Medulla oblongata (tissue), 1 donor: ENCODE measurements around the gene BHMT2.

ENCODE experiments used
- DNase-seq: peaks from one replicate; pipeline ENCODE4 v3.0.0-alpha.2; 2015; ENCODE audit errors: extremely low spot score

Gene BHMT2

DNA sequence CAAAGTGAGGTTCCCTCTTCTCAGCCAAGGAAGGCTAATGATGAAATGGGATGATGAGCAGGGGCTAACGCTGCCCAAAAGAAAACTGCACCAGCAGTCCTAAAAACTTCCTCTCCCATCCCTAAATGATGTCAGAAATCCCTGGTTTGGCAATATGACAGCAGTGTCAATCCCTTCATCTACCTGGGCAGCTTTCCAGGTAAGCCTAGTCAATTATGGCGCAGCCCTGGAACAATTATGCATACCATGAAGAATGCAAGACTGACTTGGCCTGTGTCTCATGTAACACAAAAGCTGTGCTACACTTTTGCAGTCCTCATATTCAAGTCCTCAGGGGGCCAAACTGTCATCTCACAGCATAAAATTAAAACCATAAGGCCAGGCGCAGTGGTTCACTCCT is 7.1 kb upstream of the BHMT2 start:
- DNase-seq = no peak

DNA sequence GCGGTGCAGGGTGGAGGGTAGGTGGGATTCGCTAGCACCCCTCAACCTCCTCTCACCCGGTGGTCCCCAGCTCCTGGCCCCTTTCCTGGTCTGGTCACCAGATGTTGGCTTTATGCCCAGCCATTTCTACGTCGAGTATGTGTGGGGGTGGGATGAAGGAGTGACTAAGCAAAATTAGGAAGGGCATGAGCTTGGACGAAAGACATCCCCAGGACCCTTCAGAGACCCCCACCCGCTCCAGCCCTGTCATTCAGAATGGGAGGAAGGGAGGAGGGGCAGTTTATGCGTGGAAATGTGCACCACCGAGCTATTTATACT is 742 bp downstream of the BHMT2 start:
- DNase-seq = no peak

- no peak for DNase-seq
Measured at GRCh38 chr5:79074641-79075040, 5.1 kb downstream of the BHMT2 start.

DNA sequence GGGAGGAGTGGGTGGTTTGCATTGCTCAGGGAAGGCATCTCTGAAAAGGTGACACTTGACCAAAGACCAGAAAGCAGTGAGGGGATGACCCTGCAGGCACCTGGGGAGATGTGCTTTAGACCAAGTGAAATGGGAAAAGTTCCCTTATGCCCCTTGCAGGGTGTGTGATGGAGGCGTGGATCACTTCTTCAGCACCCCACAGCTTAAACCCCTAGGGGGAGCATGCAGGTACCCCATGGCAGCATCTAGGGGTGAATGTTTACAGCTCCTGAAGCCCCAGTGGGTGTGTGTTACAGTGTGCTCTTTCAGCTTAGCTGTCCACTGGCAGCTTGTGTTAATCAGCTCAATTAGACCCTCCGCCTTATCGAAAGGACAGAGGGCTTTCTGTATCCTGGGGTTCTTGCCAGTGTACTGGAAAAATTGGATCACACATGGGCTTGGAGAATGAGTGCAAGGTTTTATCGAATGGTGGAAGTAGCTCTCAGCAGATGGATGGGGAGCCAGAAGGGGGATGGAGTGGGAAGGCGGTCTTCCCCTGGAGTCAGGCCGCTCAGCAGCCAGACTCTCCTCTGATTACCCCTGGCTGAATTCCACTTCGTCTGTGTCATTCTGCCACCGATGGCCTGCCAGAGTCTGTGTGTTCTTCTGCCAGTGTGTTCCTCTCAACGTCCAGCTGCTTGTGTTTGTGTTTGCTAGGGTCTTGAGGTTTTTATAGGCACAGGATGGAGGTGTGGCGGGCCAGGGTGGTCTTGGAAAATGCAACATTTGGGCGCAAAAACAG is 6.3 kb downstream of the BHMT2 start:
- DNase-seq = no peak

GRCh38 chr5:79076819-79077218 is 7.3 kb downstream of the BHMT2 start:
- DNase-seq = no peak

- no peak for DNase-seq
Measured at GRCh38 chr5:79077680-79078365, 8.3 kb downstream of the BHMT2 start.

DNA sequence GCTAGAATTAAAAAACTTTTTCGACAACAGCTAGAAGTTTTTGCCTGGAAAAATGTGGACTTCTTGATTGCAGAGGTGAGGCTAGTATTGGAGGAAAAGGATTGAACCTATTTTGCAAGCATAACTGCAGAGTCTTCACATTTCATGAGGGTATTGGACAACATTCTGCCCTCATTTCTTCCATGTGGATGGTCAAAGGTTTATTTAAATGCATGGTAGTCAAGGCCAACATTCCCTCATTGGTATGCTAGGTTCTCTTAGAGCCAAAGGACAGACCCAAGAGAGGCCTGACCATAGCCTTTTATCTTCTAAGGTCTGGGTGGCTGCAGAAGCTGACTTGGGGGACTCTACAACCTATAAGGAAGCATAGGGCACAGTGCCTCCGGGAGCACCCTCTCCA is 11.2 kb downstream of the BHMT2 start:
- no peak for DNase-seq

GRCh38 chr5:79081779-79082178 is 12.2 kb downstream of the BHMT2 start:
- no peak for DNase-seq

- DNase-seq = no peak
Measured at GRCh38 chr5:79086116-79086515, 16.5 kb downstream of the BHMT2 start.

GRCh38 chr5:79088507-79088906 is 18.9 kb downstream of the BHMT2 start:
- DNase-seq = no peak

DNA sequence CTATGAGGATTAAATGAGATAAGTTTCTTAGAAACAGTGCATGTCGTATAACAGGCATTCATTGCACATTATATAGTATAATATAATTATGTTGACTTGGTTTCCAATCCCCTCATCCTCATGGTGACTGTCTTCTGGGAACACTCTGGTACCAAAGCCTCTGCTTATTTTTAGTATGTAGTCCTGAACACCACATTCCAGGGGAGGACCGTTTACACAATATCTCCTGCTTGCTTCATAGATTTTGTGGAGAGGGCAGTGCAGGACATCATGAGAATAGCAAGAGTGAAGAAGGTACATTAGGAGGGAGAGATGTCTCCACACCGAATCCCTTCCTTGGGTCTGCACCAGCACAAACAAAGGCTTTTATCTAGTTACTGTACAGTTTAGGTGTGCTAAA is 21.5 kb downstream of the BHMT2 start:
- no peak for DNase-seq

- DNase-seq = no peak
Measured at GRCh38 chr5:79093762-79094161, 24.2 kb downstream of the BHMT2 start.

GRCh38 chr5:79105868-79106267 is 36.3 kb downstream of the BHMT2 start:
- DNase-seq = no peak

- peak; percentile 14 for DNase-seq
Measured at GRCh38 chr5:79107020-79107796, 37.6 kb downstream of the BHMT2 start.

- no peak for DNase-seq
Measured at GRCh38 chr5:79108086-79108485, 38.5 kb downstream of the BHMT2 start.

DNA sequence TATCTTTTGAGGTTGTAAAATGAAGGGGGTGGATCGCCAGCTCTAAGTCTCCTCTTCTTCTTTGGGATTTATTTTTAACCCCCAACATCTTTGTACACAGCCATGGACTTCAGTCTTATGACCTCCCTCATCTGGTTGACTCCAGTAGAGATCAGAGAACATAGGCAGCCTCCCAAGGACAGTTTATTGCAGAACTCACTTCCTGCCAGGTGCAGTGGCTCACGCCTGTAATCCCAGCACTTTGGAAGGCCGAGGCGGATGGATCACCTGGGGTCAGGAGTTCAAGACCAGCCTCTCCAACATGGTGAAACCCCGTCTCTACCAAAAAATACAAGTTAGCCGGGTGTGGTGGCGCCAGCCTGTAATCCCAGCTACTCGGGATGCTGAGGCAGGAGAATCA is 39.2 kb downstream of the BHMT2 start:
- no peak for DNase-seq

- DNase-seq = no peak
Measured at GRCh38 chr5:79109527-79110492, 40.2 kb downstream of the BHMT2 start.

DNA sequence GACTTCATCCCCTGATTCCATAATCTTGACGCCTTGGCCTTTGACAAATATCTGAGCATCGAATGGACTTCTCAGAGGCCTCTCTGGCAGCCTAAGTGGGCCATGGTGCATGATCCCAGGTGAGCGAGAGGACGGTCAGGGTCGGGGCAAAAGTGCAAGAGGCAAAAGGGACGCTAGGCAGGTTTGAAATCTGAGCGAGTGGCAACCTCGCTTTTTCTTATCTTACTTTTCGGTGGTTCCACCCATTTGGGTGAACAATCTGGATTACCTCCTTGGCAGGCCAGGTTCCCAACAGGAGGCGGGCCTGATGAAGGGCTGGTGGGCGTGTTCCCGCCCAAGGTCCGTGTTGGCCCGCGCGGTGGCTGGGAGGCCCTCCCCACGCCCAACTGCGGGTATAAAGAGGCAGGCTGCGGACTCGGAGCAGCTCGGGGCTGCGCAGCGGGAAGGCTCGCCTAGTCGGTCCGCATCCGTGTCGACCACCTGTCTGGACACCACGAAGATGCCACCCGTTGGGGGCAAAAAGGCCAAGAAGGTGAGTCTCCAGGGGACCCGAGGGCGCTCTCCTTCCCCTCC is 41.9 kb downstream of the BHMT2 start, which contains the start of gene BHMT:
Gene BHMT, plus strand, starts transcription at position 423 of the 573 bp plus-strand sequence. Its CDS starts 77 bp downstream, at position 500.
- DNase-seq = no peak

DNA sequence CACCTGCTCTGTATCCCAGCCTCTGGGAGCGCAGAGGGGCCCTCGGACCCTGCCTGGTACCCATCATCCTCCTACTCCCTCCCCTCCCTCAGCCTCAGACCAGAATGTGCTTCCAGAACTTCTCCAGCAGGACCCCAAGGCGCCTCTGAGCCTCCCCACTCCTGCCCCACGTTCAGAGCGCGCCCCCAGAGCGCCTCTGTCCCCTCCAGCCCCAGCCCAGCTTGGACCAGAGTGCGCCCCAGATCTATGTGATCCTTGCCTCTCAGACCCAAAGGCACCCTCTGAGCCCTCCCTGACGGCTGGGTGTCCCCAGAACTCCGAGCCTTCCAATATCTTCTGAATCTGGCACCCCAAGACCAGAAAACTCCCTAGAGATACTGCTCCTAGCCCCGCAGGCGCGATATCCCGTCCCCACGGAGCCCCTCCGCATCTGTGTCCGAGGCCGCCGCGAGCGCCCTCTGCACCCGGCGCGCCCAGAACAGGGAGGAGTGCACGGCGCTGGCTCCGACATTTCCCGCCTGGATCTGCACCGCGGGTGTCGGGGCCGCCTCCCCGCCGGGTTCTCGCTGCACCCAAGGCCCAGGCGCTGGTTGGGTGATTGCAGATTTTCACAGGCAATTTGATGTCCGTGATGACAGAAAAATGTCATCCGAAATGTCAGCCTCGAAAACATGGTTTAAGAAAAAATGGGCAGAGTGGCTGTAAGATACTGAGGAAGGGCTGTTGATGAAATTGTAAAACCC is 42.6 kb downstream of the BHMT2 start:
- DNase-seq = no peak

DNA sequence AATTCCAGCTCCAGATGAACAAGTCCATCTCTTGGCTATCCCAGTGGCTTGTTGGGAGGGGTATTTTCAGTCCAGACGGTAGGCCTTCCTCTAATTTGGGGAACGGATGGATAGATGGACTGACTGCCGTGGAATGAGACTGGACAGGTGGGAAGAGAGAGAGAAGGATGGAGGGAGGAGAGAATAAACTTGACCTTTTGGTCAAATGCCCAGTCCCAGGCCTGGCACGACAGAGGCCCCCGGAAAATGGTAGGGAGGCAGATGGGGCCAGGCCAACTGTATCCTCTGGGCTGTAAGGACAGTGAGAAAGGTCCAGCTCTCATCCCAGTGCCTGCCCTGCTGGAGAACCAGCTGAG is 43.1 kb downstream of the BHMT2 start:
- no peak for DNase-seq

DNA sequence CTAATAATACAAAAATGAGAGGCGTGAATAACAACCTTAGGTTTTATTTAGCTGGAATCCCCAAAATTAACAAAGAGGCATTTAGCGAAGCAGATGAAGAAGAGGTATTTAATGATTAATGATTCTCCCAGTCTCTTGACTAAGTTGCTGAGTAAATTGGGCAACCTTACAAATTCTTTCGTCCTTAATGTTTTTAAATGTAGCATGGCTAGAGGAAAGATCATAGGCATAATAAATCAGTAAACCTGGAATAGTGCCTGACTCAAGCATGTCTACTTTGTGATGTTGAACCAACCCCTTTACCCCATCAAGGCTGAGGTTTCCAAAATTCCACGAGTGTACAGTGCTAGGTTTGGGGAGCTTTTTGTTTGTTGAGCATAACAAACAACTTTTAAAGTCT is 49.9 kb downstream of the BHMT2 start:
- DNase-seq = no peak
